ENCODE data around the gene SLC4A1. TPM values are rescaled to one million over a fixed set of nuclear protein-coding genes. Genes with fewer than 3 reads are reported as not detected.
A peak's percentile ranks its signal among the peaks of the same experiment; 100 is the strongest.

The SLC4A1 gene
- total RNA-seq, 1 donor from 2014 or later = not detected

- no peak for DNase-seq
- Mint-ChIP-seq H3K36me3 (ENCODE audit: low read depth) (peaks cover 46% of the 10 kb centered on the region), H3K27ac (peak overlapping the region; percentile 37), H3K27me3 (no peaks in the 10 kb centered on the region), H3K4me1 (peaks cover 45% of the 10 kb centered on the region), H3K9me3 (no peaks in the 10 kb centered on the region), H3K4me3 (no peak overlapping the region)
- intact Hi-C loops (cut with micrococcal nuclease) = no loop called here
These were observed 60.6 kb downstream of the SLC4A1 start for GRCh38 chr17:44207319-44207718.

- Mint-ChIP-seq H3K9me3 (no peaks in the 10 kb centered on the region), H3K4me1 (peaks cover 47% of the 10 kb centered on the region)
- intact Hi-C loops (cut with micrococcal nuclease) = no loop called here
These were observed 61.1 kb downstream of the SLC4A1 start for GRCh38 chr17:44206825-44207155.

GRCh38 chr17:44205962-44206824, 61.7 kb downstream of the SLC4A1 start:
- H3K36me3 Mint-ChIP-seq (ENCODE audit: low read depth) = peaks cover 39% of the 10 kb centered on the region
- H3K4me1 Mint-ChIP-seq = peaks cover 49% of the 10 kb centered on the region
- no peak overlapping the region for H3K4me3 Mint-ChIP-seq
- no peak for DNase-seq
- no peaks in the 10 kb centered on the region for H3K9me3 Mint-ChIP-seq
- H3K27ac Mint-ChIP-seq = peak overlapping the region; percentile 26
- intact Hi-C loops (cut with micrococcal nuclease) = no loop called here
- H3K27me3 Mint-ChIP-seq = no peaks in the 10 kb centered on the region

More at GRCh38 chr17:44206825-44207155, 61.1 kb downstream of the SLC4A1 start:
- H3K36me3 Mint-ChIP-seq (ENCODE audit: low read depth) = peaks cover 43% of the 10 kb centered on the region
- H3K4me3 Mint-ChIP-seq = no peak overlapping the region
- DNase-seq = no peak
- no peak overlapping the region for H3K27ac Mint-ChIP-seq
- H3K27me3 Mint-ChIP-seq = no peaks in the 10 kb centered on the region

DNA sequence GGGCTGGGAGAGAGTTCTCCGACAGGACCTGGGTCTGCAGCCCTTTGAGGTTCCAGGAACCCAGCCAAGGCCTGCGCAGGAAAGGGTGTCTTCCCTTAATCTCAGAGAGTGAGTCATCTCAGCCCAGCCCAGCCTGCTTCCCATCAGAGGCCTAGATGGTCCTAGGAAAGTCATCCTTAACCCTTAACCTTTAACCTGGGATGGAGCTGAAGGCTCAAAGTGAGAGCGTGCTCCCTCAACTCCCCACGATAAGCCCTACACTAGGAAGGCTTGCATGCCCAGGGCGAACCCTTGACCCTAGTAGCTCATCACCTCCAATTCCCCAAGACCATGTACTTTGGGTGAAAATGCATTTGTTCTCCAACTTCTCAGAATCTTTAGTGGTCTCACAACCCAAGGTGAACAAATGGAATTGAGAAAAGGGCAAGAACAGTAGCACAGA, 63.5 kb downstream of the SLC4A1 start:
- H3K9me3 Mint-ChIP-seq = no peaks in the 10 kb centered on the region
- no peak for DNase-seq
- no peak overlapping the region for H3K27ac Mint-ChIP-seq
- H3K4me3 Mint-ChIP-seq = no peak overlapping the region
- intact Hi-C loops (cut with micrococcal nuclease) = no loop called here
- no peaks in the 10 kb centered on the region for H3K27me3 Mint-ChIP-seq
- H3K36me3 Mint-ChIP-seq (ENCODE audit: low read depth) = peaks cover 30% of the 10 kb centered on the region
- H3K4me1 Mint-ChIP-seq = peaks cover 45% of the 10 kb centered on the region

- no peaks in the 10 kb centered on the region for H3K27me3 Mint-ChIP-seq
- H3K27ac Mint-ChIP-seq = peak overlapping the region; percentile 73
- H3K4me1 Mint-ChIP-seq = peaks cover 42% of the 10 kb centered on the region
- no peaks in the 10 kb centered on the region for H3K9me3 Mint-ChIP-seq
- peaks cover 26% of the 10 kb centered on the region for H3K36me3 Mint-ChIP-seq (ENCODE audit: low read depth)
- intact Hi-C loops (cut with micrococcal nuclease) = no loop called here
- peak; percentile 87 for DNase-seq
- peak overlapping the region; percentile 11 for H3K4me3 Mint-ChIP-seq
These were observed 64.0 kb downstream of the SLC4A1 start for GRCh38 chr17:44203731-44204440.

DNA sequence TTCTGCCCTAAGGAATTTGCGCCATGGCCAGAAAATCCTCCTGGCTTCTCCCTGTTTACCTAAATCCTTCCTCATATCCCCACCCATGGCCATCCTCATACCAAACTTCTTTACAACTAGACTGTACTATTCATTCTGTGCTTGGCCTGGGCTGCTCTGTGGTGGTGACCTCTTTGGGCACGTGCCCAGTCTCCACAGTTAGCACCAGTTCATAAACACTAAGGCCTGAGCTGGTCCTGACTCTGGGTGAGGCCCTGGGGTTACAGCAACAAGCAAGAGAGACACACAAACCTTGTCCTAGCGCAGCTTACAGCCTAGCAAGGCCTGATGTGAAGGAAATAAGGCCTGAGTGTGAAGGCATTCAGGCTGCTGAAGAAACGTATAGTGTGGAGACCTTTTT, 65.2 kb downstream of the SLC4A1 start:
- Mint-ChIP-seq H3K4me3 (peak overlapping the region; percentile 57), H3K27ac (peak overlapping the region; percentile 23)
- intact Hi-C loops (cut with micrococcal nuclease) = no loop called here

DNA sequence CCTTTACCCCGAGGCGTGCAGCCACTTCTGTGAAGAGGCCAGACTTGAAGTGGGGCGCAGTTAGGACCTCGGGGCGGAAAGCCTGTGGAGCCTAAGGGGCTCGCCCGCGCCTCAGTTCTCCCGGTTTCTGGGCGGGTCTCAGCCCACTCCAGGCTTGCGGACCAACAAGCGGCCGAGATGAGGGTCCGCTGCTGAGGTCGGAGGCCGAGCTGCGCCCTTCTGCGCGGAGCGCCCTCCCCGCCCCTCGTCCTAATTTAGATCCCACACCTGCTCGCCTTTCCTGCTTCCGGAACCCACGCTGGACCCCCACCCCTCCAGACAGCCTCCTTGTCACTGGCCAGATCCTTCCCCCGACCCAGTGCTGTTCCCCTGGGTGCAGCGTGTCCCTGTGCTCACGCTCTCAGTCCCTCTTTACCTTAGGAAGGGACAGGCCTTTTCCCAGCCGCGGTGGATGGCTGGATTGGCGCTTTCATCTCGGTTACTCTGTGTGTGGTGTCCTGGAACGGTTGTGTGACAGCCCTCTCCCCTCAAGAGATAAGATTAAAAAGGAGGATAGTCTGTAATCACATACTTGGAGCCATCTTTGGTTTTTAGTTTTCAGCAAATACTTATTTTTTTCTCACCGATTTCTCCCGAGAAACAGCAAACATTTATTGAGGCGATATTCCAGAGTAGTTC, 67.3 kb downstream of the SLC4A1 start:
- peaks cover 44% of the 10 kb centered on the region for H3K4me1 Mint-ChIP-seq

More for the DNA sequence above, 65.2 kb downstream of the SLC4A1 start:
- no peaks in the 10 kb centered on the region for H3K9me3 Mint-ChIP-seq
- peaks cover 42% of the 10 kb centered on the region for H3K4me1 Mint-ChIP-seq
- no peak for DNase-seq
- H3K27me3 Mint-ChIP-seq = no peaks in the 10 kb centered on the region
- H3K36me3 Mint-ChIP-seq (ENCODE audit: low read depth) = peaks cover 22% of the 10 kb centered on the region

GRCh38 chr17:44199553-44200477, 68.1 kb downstream of the SLC4A1 start, which contains the start of gene ATXN7L3:
Gene ATXN7L3 (minus strand): TSS chr17:44199884. CDS start chr17:44198070, 1,814 bp downstream.
- peaks cover 28% of the 10 kb centered on the region for H3K36me3 Mint-ChIP-seq (ENCODE audit: low read depth)
- peak within 1 kb of the TSS; percentile 96 for H3K27ac Mint-ChIP-seq
- no peaks in the 10 kb centered on the region for H3K27me3 Mint-ChIP-seq
- H3K9me3 Mint-ChIP-seq = no peaks in the 10 kb centered on the region
- peak within 1 kb of the TSS; percentile 91 for H3K4me3 Mint-ChIP-seq
- H3K4me1 Mint-ChIP-seq = peaks cover 43% of the 10 kb centered on the region
- peak; percentile 99 for DNase-seq
- intact Hi-C loops (cut with micrococcal nuclease) = loop anchor here (1.0 kb wide), 4 partner anchors 10 to 145 kb away; partner anchors contain the start of gene GRN

More for the DNA sequence above, 67.3 kb downstream of the SLC4A1 start:
- DNase-seq = no peak
- peaks cover 24% of the 10 kb centered on the region for H3K36me3 Mint-ChIP-seq (ENCODE audit: low read depth)
- H3K27ac Mint-ChIP-seq = peak overlapping the region; percentile 96
- H3K27me3 Mint-ChIP-seq = no peaks in the 10 kb centered on the region
- H3K4me3 Mint-ChIP-seq = peak overlapping the region; percentile 91
- intact Hi-C loops (cut with micrococcal nuclease) = loop anchor here (1.0 kb wide), 4 partner anchors 10 to 145 kb away; partner anchors contain the start of gene GRN
- H3K9me3 Mint-ChIP-seq = no peaks in the 10 kb centered on the region

DNA sequence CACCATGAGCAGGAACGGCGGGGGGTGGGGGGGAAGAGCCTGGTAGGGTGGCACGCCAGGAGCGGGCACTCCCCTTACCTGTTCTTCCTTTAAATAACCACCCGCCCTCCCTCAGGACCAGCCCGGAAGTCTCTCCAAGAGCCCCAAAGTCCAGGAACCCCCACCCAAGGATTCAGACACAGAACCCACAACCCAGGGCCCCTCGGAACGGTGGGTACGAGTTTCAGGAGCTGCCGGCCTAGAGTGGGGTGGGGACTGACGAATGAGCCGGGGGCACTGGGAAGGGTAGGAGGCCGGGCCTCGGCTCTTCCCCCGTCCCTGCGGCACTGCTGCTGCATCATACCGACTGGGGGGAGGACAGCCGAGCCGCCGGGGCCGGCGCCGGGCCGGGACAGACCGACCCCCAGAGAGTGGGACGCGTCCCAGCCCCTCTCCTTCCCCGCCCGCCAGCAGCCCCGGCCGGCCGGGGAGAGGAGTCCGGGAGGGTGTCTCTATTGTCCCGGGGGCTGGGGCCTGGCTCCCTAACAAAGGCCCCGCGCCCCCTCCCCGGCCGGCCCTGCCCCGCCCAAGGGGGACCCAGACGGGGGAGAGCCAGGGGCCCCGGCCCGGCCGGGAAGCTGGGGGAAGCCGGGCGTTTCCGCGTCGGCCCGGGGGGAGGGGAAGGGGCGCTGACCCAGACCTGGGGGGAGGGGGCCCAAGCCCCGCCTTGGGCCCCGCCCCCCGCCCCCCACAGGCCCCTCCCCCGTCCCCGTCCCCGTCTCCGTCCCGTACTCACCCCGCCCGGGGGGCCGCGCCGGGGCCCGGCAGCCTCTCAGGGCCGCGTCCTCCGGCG, 69.0 kb downstream of the SLC4A1 start:
- H3K4me1 Mint-ChIP-seq = peaks cover 36% of the 10 kb centered on the region
- intact Hi-C loops (cut with micrococcal nuclease) = loop anchor here (1.0 kb wide), 1 partner anchor 12 kb away; no protein-coding TSS in a partner anchor
- H3K9me3 Mint-ChIP-seq = no peaks in the 10 kb centered on the region
- peak overlapping the region; percentile 87 for H3K27ac Mint-ChIP-seq
- H3K4me3 Mint-ChIP-seq = peak overlapping the region; percentile 91
- H3K36me3 Mint-ChIP-seq (ENCODE audit: low read depth) = peaks cover 35% of the 10 kb centered on the region
- peak; percentile 88 for DNase-seq
- no peaks in the 10 kb centered on the region for H3K27me3 Mint-ChIP-seq

Other genes starting within 250 kb of the SLC4A1 start
- 101 and 107 TPM in 2 replicates for gene LSM12, start 201.5 kb downstream of the SLC4A1 start, total RNA-seq
- 33.3 and 34.1 TPM in 2 replicates for gene G6PC3, start 197.4 kb downstream of the SLC4A1 start, total RNA-seq
- 16.1 and 17.7 TPM in 2 replicates for gene HDAC5, start 144.5 kb downstream of the SLC4A1 start, total RNA-seq
- 23.8 and 24.5 TPM in 2 replicates for gene HROB, start 126.2 kb downstream of the SLC4A1 start, total RNA-seq
- gene ASB16, start 97.4 kb downstream of the SLC4A1 start, total RNA-seq = 0.09 and 0.78 TPM in 2 replicates
- gene TMUB2, start 81.2 kb downstream of the SLC4A1 start, total RNA-seq = 16.1 and 19.0 TPM in 2 replicates
- gene ATXN7L3, start 68.3 kb downstream of the SLC4A1 start, total RNA-seq = 105 and 118 TPM in 2 replicates
- 193 and 195 TPM in 2 replicates for gene UBTF, start 48.5 kb downstream of the SLC4A1 start, total RNA-seq
- gene RUNDC3A, start 40.5 kb upstream of the SLC4A1 start, total RNA-seq = 0.42 TPM in 1 of 2 replicates, not detected in the other
- gene SLC25A39, start 56.7 kb upstream of the SLC4A1 start, total RNA-seq = 172 TPM in 2 replicates
- gene GRN, start 77.2 kb upstream of the SLC4A1 start, total RNA-seq = 33.0 and 34.6 TPM in 2 replicates
- gene FAM171A2, start 95.7 kb upstream of the SLC4A1 start, total RNA-seq = 0.21 and 0.26 TPM in 2 replicates
- gene ITGA2B, start 121.5 kb upstream of the SLC4A1 start, total RNA-seq = 0.65 and 0.85 TPM in 2 replicates
- gene GPATCH8, start 235.3 kb upstream of the SLC4A1 start, total RNA-seq = 43.6 and 46.4 TPM in 2 replicates

Data from activated CD4-positive, alpha-beta T cell treated with anti-CD3 and anti-CD28 coated beads, Interleukin-2, amount 10 ng/mL, durations not matched to agents 24 days and 14 days (primary cell).